ENCODE data around the gene EPB41L4A.

Gene EPB41L4A

GRCh38 chr5:112245656-112246055, 173.4 kb downstream of the EPB41L4A start:
- ChIA-PET POLR2A (interaction anchor here (0.6 kb wide), 1 partner anchor 136 kb away, joined by 3 read pairs; no protein-coding TSS in a partner anchor), CTCF (no interaction called here)
- H3K36me3 ChIP-seq (ENCODE audit: control insufficient read depth in 2 of 2, insufficient read depth in 1 of 2, low read length in 2 of 2): no peaks in the 10 kb centered on the region
- no peaks in the 10 kb centered on the region for H3K4me1 ChIP-seq (ENCODE audit: control insufficient read depth, insufficient read depth, low read length)
- TF ChIP-seq ZNF423 (tag by site-specific recombination; IDR thresholded peaks at IDR 0.05) (no peak), PRDM1 (tag by site-specific recombination; IDR thresholded peaks at IDR 0.05) (peak; percentile 14; the same call in 1 of the 2 replicates)
- H3K27ac ChIP-seq (ENCODE audit: extremely low read depth, low read depth, low read length): no peak overlapping the region
- no peak overlapping the region for H3K4me3 ChIP-seq (ENCODE audit: low read depth, low read length)
- no peaks in the 10 kb centered on the region for H3K9me3 ChIP-seq (ENCODE audit: control insufficient read depth, insufficient read depth, low read depth, low read length)

- no peak overlapping the region for H3K27ac ChIP-seq (ENCODE audit: extremely low read depth, low read depth, low read length)
- no peaks in the 10 kb centered on the region for H3K36me3 ChIP-seq (ENCODE audit: control insufficient read depth in 2 of 2, insufficient read depth in 1 of 2, low read length in 2 of 2)
- TF ChIP-seq ZBTB21 (tag by site-specific recombination; IDR thresholded peaks at IDR 0.05) (peak; percentile 66), PRDM10 (tag by site-specific recombination; IDR thresholded peaks at IDR 0.05) (peak; percentile 45), TRIM28 (IDR thresholded peaks at IDR 0.05; ENCODE audit: borderline replicate concordance, low read length) (no peak), ZNF394 (tag by site-specific recombination; IDR thresholded peaks at IDR 0.05; ENCODE audit: borderline replicate concordance) (peak; percentile 44; the same call in 1 of the 2 replicates), ZNF660 (tag by site-specific recombination; IDR thresholded peaks at IDR 0.05) (0 out of 2 replicates have a peak, but pooled peaks have one; percentile 47), ATF2 (tag by site-specific recombination; IDR thresholded peaks at IDR 0.05; ENCODE audit: low read depth) (peak; percentile 85), ZBTB1 (tag by site-specific recombination; IDR thresholded peaks at IDR 0.05) (no peak), ZNF654 (tag by site-specific recombination; IDR thresholded peaks at IDR 0.05; ENCODE audit: low read depth) (peak; percentile 25; the same call in 1 of the 2 replicates), ZNF629 (tag by site-specific recombination; IDR thresholded peaks at IDR 0.05) (peak; percentile 87), RBAK (tag by site-specific recombination; IDR thresholded peaks at IDR 0.05) (no peak)
- ChIA-PET POLR2A (no interaction called here), CTCF (interaction anchor here (0.6 to 1.4 kb wide), 4 partner anchors 56 to 1081 kb away, joined by 3 to 6 read pairs (median 3); partner anchors contain the start of gene EPB41L4A)
- H3K4me1 ChIP-seq (ENCODE audit: control insufficient read depth, insufficient read depth, low read length): no peaks in the 10 kb centered on the region
- no peak overlapping the region for H3K4me3 ChIP-seq (ENCODE audit: low read depth, low read length)
- no peaks in the 10 kb centered on the region for H3K9me3 ChIP-seq (ENCODE audit: control insufficient read depth, insufficient read depth, low read depth, low read length)
These were observed 179.1 kb downstream of the EPB41L4A start for GRCh38 chr5:112239996-112240395.

GRCh38 chr5:112238473-112238872, 180.6 kb downstream of the EPB41L4A start:
- CTCF ChIA-PET: interaction anchor here (0.6 to 1.4 kb wide), 3 partner anchors 13 to 308 kb away, joined by 3 to 4 read pairs (median 3); partner anchors contain the start of gene EPB41L4A
- TF ChIP-seq KLF10 (tag by site-specific recombination; IDR thresholded peaks at IDR 0.05) (no peak), ZNF791 (tag by site-specific recombination; IDR thresholded peaks at IDR 0.05) (no peak), CTCF (tag by site-specific recombination; IDR thresholded peaks at IDR 0.05) (no peak), ZNF585B (tag by site-specific recombination; IDR thresholded peaks at IDR 0.05) (no peak), EGR2 (tag by site-specific recombination; IDR thresholded peaks at IDR 0.05; ENCODE audit: low read depth) (no peak), ZFP69B (tag by site-specific recombination; IDR thresholded peaks at IDR 0.05) (no peak), YY1 (tag by site-specific recombination; IDR thresholded peaks at IDR 0.05) (no peak), INSM2 (tag by site-specific recombination; IDR thresholded peaks at IDR 0.05) (no peak), ZNF837 (tag by site-specific recombination; IDR thresholded peaks at IDR 0.05) (no peak), ZNF513 (tag by site-specific recombination; IDR thresholded peaks at IDR 0.05) (no peak)

More at GRCh38 chr5:112238473-112238872, 180.6 kb downstream of the EPB41L4A start:
- Histone ChIP-seq H3K9me3 (ENCODE audit: control insufficient read depth, insufficient read depth, low read depth, low read length) (no peaks in the 10 kb centered on the region), H3K4me3 (ENCODE audit: low read depth, low read length) (no peak overlapping the region), H3K36me3 (ENCODE audit: control insufficient read depth in 2 of 2, insufficient read depth in 1 of 2, low read length in 2 of 2) (no peaks in the 10 kb centered on the region; a peak in 1 of 3 replicates), H3K4me1 (ENCODE audit: control insufficient read depth, insufficient read depth, low read length) (no peaks in the 10 kb centered on the region), H3K27ac (ENCODE audit: extremely low read depth, low read depth, low read length) (no peak overlapping the region)
- POLR2A ChIA-PET: no interaction called here

Data from HEK293 (cell line).